GM12875 (cell line): ENCODE data around the gene SRPX.

Source experiments
- H3K4me3 ChIP-seq: one replicate; pipeline ENCODE4 v1.5.1; 2011; ENCODE audit warnings: low read depth, low read length, control low read depth
- TF ChIP-seq, protein P1 (sequence below): IDR thresholded peaks from 2 replicates; pipeline ENCODE4 v1.5.1; 2011; ENCODE audit warnings: low read depth, mild to moderate bottlenecking, control low read depth, inconsistent platforms, low read length, moderate library complexity, borderline replicate concordance; ENCODE audit not compliant: insufficient read depth

Gene SRPX

DNA sequence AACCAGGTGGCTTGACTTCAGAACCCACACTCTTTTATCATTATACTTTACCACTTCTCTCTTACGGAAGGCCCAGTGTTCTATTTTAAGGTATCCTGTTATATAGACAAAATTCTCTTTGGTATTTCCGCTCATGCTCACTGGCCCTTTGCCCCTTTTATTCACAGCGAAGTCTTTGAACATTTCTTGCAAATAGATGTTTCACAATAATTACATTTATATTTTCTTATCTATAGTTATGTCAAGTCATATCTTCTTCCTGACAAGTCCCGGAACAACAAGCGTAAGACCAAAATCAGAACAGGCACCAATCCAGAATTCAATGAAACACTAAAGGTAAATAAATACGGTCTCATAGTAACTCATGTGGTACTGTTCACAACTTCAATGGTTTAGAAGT, 112.3 kb downstream of the SRPX start:
- no peak overlapping the region for H3K4me3 ChIP-seq
- TF ChIP-seq, protein P1, sequence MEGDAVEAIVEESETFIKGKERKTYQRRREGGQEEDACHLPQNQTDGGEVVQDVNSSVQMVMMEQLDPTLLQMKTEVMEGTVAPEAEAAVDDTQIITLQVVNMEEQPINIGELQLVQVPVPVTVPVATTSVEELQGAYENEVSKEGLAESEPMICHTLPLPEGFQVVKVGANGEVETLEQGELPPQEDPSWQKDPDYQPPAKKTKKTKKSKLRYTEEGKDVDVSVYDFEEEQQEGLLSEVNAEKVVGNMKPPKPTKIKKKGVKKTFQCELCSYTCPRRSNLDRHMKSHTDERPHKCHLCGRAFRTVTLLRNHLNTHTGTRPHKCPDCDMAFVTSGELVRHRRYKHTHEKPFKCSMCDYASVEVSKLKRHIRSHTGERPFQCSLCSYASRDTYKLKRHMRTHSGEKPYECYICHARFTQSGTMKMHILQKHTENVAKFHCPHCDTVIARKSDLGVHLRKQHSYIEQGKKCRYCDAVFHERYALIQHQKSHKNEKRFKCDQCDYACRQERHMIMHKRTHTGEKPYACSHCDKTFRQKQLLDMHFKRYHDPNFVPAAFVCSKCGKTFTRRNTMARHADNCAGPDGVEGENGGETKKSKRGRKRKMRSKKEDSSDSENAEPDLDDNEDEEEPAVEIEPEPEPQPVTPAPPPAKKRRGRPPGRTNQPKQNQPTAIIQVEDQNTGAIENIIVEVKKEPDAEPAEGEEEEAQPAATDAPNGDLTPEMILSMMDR, result no peak

DNA sequence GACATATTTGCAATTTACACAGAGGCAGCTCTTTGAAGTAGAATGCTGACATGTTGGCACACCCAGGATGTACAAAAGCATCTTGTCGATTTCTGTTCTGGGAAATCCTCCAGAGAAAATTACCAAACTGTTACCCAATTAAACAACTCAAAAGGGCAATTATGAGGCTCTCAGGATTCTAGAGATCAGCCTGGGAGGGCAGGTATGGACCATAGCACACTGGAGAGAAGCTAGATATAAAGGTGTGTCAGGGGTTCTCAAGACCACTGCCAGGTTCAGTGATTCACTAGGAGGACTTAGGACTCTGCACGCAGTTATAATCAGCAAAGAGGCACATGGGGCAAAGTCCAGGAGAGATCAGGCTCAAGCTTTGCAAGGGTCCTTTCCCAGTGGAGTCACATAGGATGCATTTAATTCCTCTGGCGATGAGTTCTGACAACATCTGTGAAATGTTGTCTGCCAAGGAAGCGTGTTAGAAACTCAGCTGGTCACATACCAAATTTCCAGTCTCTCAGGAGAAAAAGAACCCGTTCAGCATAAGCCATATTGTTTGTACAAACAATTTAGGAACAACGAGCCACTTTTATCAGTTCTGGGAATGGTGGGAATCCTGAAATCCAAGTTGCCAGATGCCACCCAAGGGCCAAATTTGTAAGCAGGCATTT, 113.5 kb downstream of the SRPX start:
- TF ChIP-seq, protein P1, result no peak
- H3K4me3 ChIP-seq, result no peak overlapping the region

DNA sequence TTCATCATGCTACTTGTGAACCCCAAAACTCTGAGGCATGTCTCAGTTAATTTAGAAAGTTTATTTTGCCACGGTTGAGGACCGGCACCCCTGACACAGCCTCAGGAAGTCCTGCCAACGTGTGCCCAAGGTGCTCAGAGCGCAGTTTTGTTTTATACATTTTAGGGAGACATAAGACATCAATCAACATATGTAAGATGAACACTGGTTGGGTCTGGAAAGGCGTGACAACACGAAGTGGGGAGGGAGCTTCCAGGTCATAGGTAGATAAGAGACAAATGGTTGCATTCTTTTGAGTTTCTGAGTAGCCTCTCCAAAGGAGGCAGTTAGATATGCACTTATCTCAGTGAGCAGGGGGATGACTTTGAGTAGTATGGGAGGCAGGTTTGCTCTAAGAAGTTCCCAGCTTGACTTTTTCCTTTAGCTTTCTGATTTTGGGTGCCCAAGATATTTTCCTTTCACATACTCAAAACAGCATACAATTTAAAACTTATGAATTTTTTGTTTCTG, 115.4 kb downstream of the SRPX start:
- TF ChIP-seq, protein P1, result no peak
- H3K4me3 ChIP-seq, result no peak overlapping the region

DNA sequence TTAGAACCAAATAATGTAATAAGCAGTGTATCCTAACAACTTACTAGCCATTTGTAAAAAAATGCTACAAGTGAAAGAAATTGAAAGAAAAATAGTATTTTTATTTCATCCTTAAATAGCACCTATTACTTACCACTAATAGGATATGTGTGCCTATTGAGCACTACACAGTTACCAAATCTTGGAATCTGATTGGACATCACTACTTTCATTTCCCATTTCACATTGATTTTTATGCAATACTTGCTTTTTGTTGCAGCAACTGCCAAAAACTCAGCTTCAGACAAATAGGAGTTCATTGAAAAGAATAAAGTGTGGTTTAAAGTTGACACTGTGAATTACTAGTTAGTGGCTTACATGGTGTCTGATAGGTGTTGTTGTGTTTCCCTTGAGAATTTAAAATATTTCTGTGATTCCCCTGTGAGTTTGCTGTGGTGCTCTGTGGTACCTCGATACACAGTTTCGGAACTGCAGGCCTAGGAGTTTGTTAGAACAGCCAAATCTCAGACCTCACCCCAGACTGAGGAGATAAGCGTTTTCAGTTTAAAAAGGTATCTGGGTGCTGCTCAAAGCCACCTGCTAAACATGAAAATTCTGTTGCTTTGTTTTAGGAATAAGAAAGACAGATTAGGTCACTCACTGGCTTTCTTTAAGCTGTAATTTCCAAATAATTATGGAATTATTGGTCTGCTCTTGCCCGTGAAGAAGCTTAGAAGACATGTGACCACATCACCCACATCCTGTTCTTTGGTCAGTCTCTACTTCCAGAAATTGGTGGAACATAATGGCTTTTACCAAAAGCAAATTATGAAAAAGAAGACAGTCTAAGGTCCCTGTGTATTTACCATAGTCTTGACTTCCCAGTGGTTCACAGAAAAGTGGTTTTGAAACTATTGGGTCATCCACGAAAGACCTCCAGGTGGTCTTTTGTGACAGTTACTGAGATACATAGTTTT, 116.5 kb downstream of the SRPX start:
- TF ChIP-seq, protein P1, result no peak
- H3K4me3 ChIP-seq, result no peak overlapping the region

DNA sequence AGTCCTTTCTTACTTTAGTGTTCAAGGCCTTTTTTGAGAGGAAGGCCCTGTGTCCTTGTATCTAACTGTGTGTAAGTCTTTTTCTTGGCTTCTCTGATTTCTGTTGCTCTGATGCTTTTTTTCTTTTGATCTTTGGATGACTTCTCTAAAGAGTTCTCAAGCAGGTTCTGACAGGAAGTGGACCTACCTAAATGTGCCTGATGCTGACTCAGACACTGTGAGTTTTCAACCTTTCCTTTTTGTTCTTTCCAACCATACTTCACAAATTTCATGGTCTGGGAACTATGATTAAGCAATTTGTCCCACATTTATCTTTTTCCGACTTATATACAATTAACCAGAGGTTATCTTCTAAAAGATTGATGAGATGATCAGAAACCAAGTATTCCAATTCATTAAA, 117.8 kb downstream of the SRPX start:
- no peak overlapping the region for H3K4me3 ChIP-seq
- TF ChIP-seq, protein P1, result no peak

DNA sequence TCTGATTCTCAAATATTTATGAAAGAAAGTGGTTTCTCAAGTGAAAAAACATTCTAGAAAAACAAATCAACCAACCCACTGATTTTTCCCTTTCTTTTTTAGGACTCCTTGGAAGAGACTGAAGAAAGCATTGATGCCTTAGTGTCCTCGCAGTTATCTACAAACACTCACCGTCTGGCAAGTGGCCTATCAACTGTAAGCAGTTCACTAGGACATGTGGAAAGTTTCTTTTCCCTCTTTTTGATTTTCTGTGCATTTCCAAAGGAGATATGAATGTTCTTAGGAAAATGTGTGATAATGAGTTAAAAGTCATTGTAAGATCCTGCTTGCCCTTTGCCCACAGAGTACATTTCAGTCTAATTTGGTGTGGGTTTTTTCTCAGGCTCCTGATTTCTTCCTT, 118.4 kb downstream of the SRPX start:
- no peak overlapping the region for H3K4me3 ChIP-seq
- TF ChIP-seq, protein P1, result no peak
